Ecto neural progenitor cell (in vitro differentiated cells): Measurements from ENCODE around the gene ZNF878.
"Not testable (repeated sequence)": the region's sequence is repeated elsewhere in the genome, so short reads cannot be mapped to it uniquely, and the experiment has no call there.

Experiments
- DNase-seq: peaks from one replicate; pipeline ENCODE4 v3.0.0-alpha.2; 2018; ENCODE audit warnings: low spot score

Gene ZNF878

GRCh38 chr19:12052497-12053169, at the start of gene ZNF878:
ZNF878 (minus strand) TSS chr19:12052961; CDS start chr19:12052801, 160 bp downstream.
- peak; percentile 95 for DNase-seq

GRCh38 chr19:12098040-12098439, 45.3 kb upstream of the ZNF878 start:
- DNase-seq = no peak

GRCh38 chr19:12095111-12095790, 42.5 kb upstream of the ZNF878 start:
- no peak for DNase-seq

GRCh38 chr19:12093777-12094176, 41.0 kb upstream of the ZNF878 start:
- no peak for DNase-seq

GRCh38 chr19:12092956-12093355, 40.2 kb upstream of the ZNF878 start:
- DNase-seq = no peak

- DNase-seq = peak; percentile 90
Measured at GRCh38 chr19:12092065-12092867, 39.5 kb upstream of the ZNF878 start.

- peak; percentile 54 for DNase-seq
Measured at GRCh38 chr19:12090807-12091206, 38.0 kb upstream of the ZNF878 start.

GRCh38 chr19:12085074-12085818, 32.5 kb upstream of the ZNF878 start:
- no peak for DNase-seq

GRCh38 chr19:12083336-12083735, 30.6 kb upstream of the ZNF878 start:
- DNase-seq = not testable (repeated sequence)

GRCh38 chr19:12077375-12077774, 24.6 kb upstream of the ZNF878 start:
- DNase-seq = no peak

GRCh38 chr19:12076331-12076730, 23.6 kb upstream of the ZNF878 start:
- not testable (repeated sequence) for DNase-seq

GRCh38 chr19:12075538-12076139, 22.9 kb upstream of the ZNF878 start:
- no peak for DNase-seq

- peak; percentile 94 for DNase-seq
Measured at GRCh38 chr19:12064590-12065538, 12.1 kb upstream of the ZNF878 start, which contains the start of gene ZNF844. ZNF844 (plus strand) TSS chr19:12064731; CDS start chr19:12064874, 143 bp downstream.

GRCh38 chr19:12055784-12056183, 3.0 kb upstream of the ZNF878 start:
- no peak for DNase-seq

GRCh38 chr19:12052091-12052496, 667 bp downstream of the ZNF878 start:
- DNase-seq = no peak

GRCh38 chr19:12047868-12048267, 4.9 kb downstream of the ZNF878 start:
- DNase-seq = no peak

- DNase-seq = no peak
Measured at GRCh38 chr19:12043752-12044422, 8.9 kb downstream of the ZNF878 start.

GRCh38 chr19:12042893-12043292, 9.9 kb downstream of the ZNF878 start:
- no peak for DNase-seq

GRCh38 chr19:12035220-12036172, 17.3 kb downstream of the ZNF878 start, which contains the start of gene ZNF433:
ZNF433 (minus strand) TSS chr19:12035679; CDS start chr19:12035539, 140 bp downstream.
- peak; percentile 95 for DNase-seq
